ENCODE measurements around the gene SNTG2.

Gene SNTG2

GRCh38 chr2:1269812-1270211 is 319.2 kb downstream of the SNTG2 start:
- no peaks in the 10 kb centered on the region for H3K9me3 ChIP-seq (ENCODE audit: low read length)
- H3K4me1 ChIP-seq (ENCODE audit: insufficient read depth, low read length) = no peaks in the 10 kb centered on the region
- no peak overlapping the region for H3K9ac ChIP-seq (ENCODE audit: low read length)
- H3K27ac ChIP-seq (ENCODE audit: low read depth, low read length) = no peak overlapping the region
- H3K36me3 ChIP-seq (ENCODE audit: insufficient read depth, low read length) = no peaks in the 10 kb centered on the region
- no peaks in the 10 kb centered on the region for H3K27me3 ChIP-seq (ENCODE audit: control insufficient read depth in 1 of 2, insufficient read depth in 2 of 2, low read length in 2 of 2)
- H3K4me3 ChIP-seq (ENCODE audit: low read depth in 1 of 2, low read length in 2 of 2) = no peak overlapping the region

DNA sequence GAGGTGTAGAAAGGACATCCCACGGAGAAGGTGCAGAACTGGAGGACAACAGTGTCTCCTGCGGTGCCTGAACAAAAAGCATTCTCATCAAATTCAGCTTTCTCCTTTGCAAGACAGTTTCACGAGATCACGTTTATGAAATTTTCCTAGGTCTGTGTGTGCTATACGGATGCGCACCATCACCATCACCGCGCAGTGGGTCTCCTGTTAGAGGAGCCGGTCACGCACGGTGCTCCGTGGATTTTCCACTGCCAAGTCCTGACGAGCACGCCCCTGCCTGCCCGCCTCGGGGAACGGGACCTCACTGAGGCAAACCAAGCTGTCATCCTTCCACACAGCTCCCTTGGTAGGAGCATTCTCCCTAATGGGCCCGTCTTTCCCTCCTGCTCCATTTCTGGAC is 322.2 kb downstream of the SNTG2 start:
- Histone ChIP-seq H3K4me3 (ENCODE audit: low read depth in 1 of 2, low read length in 2 of 2) (no peak overlapping the region), H3K9me3 (ENCODE audit: low read length) (no peaks in the 10 kb centered on the region), H3K27me3 (ENCODE audit: control insufficient read depth in 1 of 2, insufficient read depth in 2 of 2, low read length in 2 of 2) (no peaks in the 10 kb centered on the region)

DNA sequence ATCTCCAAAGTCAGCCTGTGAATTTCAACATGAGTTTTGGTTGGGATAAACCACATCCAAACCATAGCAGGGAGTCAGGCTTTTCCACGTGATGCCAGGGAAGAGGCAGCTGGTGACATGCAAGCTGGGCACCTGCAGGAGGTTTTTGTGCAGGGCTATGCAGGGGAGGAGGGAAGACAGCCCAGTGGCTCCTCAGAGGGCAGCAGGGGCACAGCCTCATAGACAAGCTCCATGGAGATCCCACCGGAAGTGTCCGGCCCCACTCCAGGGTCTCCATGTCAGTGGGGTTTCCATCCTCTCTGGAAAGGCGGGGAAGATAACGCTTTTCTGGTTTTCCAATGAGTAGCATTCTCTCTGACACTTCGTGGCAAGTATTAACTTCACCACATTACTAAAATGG is 327.0 kb downstream of the SNTG2 start:
- Histone ChIP-seq H3K4me3 (ENCODE audit: low read depth in 1 of 2, low read length in 2 of 2) (no peak overlapping the region), H3K9ac (ENCODE audit: low read length) (no peak overlapping the region), H3K27ac (ENCODE audit: low read depth, low read length) (no peak overlapping the region), H3K9me3 (ENCODE audit: low read length) (no peaks in the 10 kb centered on the region), H3K27me3 (ENCODE audit: control insufficient read depth in 1 of 2, insufficient read depth in 2 of 2, low read length in 2 of 2) (peaks cover 0 to 4% of the 10 kb centered on the region in 2 donors), H3K36me3 (ENCODE audit: insufficient read depth, low read length) (no peaks in the 10 kb centered on the region), H3K4me1 (ENCODE audit: insufficient read depth, low read length) (no peaks in the 10 kb centered on the region)

More for the DNA sequence above, 322.2 kb downstream of the SNTG2 start:
- no peaks in the 10 kb centered on the region for H3K4me1 ChIP-seq (ENCODE audit: insufficient read depth, low read length)
- no peak overlapping the region for H3K27ac ChIP-seq (ENCODE audit: low read depth, low read length)
- H3K36me3 ChIP-seq (ENCODE audit: insufficient read depth, low read length) = no peaks in the 10 kb centered on the region
- no peak overlapping the region for H3K9ac ChIP-seq (ENCODE audit: low read length)

DNA sequence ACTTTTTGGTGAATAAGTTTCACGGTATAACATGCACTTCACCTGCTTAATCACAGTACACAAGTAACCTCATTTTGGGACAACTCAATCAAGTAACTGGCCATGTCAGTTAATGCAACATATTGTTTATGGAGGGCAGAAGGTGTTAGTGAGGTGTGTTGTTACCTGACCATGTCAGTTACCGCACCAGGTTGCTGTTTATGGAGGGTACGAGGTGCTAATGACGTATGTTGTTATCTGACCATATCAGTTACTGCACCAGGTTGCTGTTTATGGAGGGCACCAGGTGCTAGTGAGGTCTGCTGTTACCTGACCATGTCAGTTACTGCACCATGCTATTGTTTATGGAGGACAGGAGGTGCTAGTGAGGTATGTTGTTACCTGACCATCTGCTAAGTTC is 327.5 kb downstream of the SNTG2 start:
- no peaks in the 10 kb centered on the region for H3K9me3 ChIP-seq (ENCODE audit: low read length)
- H3K4me3 ChIP-seq (ENCODE audit: low read depth in 1 of 2, low read length in 2 of 2) = no peak overlapping the region
- H3K4me1 ChIP-seq (ENCODE audit: insufficient read depth, low read length) = no peaks in the 10 kb centered on the region
- H3K27me3 ChIP-seq (ENCODE audit: control insufficient read depth in 1 of 2, insufficient read depth in 2 of 2, low read length in 2 of 2) = peaks cover 0 to 4% of the 10 kb centered on the region in 2 donors
- no peak overlapping the region for H3K9ac ChIP-seq (ENCODE audit: low read length)
- no peaks in the 10 kb centered on the region for H3K36me3 ChIP-seq (ENCODE audit: insufficient read depth, low read length)
- H3K27ac ChIP-seq (ENCODE audit: low read depth, low read length) = no peak overlapping the region

GRCh38 chr2:1278861-1279260 is 328.2 kb downstream of the SNTG2 start:
- H3K4me3 ChIP-seq (ENCODE audit: low read depth in 1 of 2, low read length in 2 of 2) = no peak overlapping the region
- H3K27me3 ChIP-seq (ENCODE audit: control insufficient read depth in 1 of 2, insufficient read depth in 2 of 2, low read length in 2 of 2) = peaks cover 0 to 8% of the 10 kb centered on the region in 2 donors
- no peaks in the 10 kb centered on the region for H3K9me3 ChIP-seq (ENCODE audit: low read length)
- no peak overlapping the region for H3K9ac ChIP-seq (ENCODE audit: low read length)
- no peaks in the 10 kb centered on the region for H3K36me3 ChIP-seq (ENCODE audit: insufficient read depth, low read length)
- no peaks in the 10 kb centered on the region for H3K4me1 ChIP-seq (ENCODE audit: insufficient read depth, low read length)
- no peak overlapping the region for H3K27ac ChIP-seq (ENCODE audit: low read depth, low read length)

DNA sequence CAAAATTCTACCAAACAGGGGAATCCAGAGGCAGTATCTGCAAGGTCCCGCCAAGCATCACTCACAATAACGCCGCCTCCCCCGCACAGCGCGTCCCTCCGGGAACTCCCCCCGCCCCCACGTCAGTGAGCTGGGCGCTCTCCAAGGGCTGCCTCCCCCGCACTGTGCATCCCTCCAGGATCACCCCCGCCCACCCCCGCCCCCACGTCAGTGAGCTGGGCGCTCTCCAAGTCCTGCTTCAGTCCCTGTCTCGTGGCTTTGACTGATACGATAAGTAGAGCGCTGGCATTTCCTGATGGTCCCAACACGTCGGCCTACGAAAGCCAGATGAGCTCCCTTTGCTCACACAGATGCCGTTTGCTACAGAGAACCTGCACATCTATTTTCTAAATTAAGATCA is 331.9 kb downstream of the SNTG2 start:
- H3K4me1 ChIP-seq (ENCODE audit: insufficient read depth, low read length) = no peaks in the 10 kb centered on the region
- H3K36me3 ChIP-seq (ENCODE audit: insufficient read depth, low read length) = no peaks in the 10 kb centered on the region
- H3K27ac ChIP-seq (ENCODE audit: low read depth, low read length) = no peak overlapping the region
- no peak overlapping the region for H3K9ac ChIP-seq (ENCODE audit: low read length)
- no peak overlapping the region for H3K4me3 ChIP-seq (ENCODE audit: low read depth in 1 of 2, low read length in 2 of 2)
- no peaks in the 10 kb centered on the region for H3K9me3 ChIP-seq (ENCODE audit: low read length)
- peaks cover 0 to 8% of the 10 kb centered on the region in 2 donors for H3K27me3 ChIP-seq (ENCODE audit: control insufficient read depth in 1 of 2, insufficient read depth in 2 of 2, low read length in 2 of 2)

GRCh38 chr2:1283020-1283801 is 332.6 kb downstream of the SNTG2 start:
- Histone ChIP-seq H3K9me3 (ENCODE audit: low read length) (no peaks in the 10 kb centered on the region), H3K9ac (ENCODE audit: low read length) (no peak overlapping the region), H3K4me1 (ENCODE audit: insufficient read depth, low read length) (no peaks in the 10 kb centered on the region), H3K27ac (ENCODE audit: low read depth, low read length) (no peak overlapping the region), H3K27me3 (ENCODE audit: control insufficient read depth in 1 of 2, insufficient read depth in 2 of 2, low read length in 2 of 2) (peaks cover 0 to 8% of the 10 kb centered on the region in 2 donors), H3K36me3 (ENCODE audit: insufficient read depth, low read length) (no peaks in the 10 kb centered on the region), H3K4me3 (ENCODE audit: low read depth in 1 of 2, low read length in 2 of 2) (no peak overlapping the region)

GRCh38 chr2:1283871-1284270 is 333.2 kb downstream of the SNTG2 start:
- no peaks in the 10 kb centered on the region for H3K9me3 ChIP-seq (ENCODE audit: low read length)
- H3K4me3 ChIP-seq (ENCODE audit: low read depth in 1 of 2, low read length in 2 of 2) = no peak overlapping the region
- no peak overlapping the region for H3K27ac ChIP-seq (ENCODE audit: low read depth, low read length)
- H3K4me1 ChIP-seq (ENCODE audit: insufficient read depth, low read length) = no peaks in the 10 kb centered on the region
- no peaks in the 10 kb centered on the region for H3K36me3 ChIP-seq (ENCODE audit: insufficient read depth, low read length)
- H3K27me3 ChIP-seq (ENCODE audit: control insufficient read depth in 1 of 2, insufficient read depth in 2 of 2, low read length in 2 of 2) = peaks cover 0 to 8% of the 10 kb centered on the region in 2 donors
- no peak overlapping the region for H3K9ac ChIP-seq (ENCODE audit: low read length)

DNA sequence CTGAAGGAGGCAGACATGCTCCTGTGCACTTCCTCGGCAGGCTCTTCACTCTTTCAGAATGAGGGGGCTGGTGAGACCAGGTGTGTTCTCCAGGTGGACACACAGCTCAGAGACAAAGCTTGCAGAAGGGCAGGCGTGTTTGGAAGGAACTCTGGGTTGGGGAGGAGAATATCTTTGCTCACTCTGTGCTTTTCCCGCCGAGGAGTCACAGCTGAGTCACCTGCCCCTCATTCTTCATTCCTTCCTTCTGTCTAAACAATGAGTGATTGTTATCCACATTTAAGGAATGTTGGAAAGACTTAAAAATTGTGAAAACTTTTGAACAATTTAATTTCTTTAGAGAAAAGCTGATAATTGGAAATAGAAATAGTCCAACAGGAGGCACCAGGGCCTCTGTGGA is 336.3 kb downstream of the SNTG2 start:
- H3K27me3 ChIP-seq (ENCODE audit: control insufficient read depth in 1 of 2, insufficient read depth in 2 of 2, low read length in 2 of 2) = peaks cover 0 to 4% of the 10 kb centered on the region in 2 donors
- no peak overlapping the region for H3K27ac ChIP-seq (ENCODE audit: low read depth, low read length)

DNA sequence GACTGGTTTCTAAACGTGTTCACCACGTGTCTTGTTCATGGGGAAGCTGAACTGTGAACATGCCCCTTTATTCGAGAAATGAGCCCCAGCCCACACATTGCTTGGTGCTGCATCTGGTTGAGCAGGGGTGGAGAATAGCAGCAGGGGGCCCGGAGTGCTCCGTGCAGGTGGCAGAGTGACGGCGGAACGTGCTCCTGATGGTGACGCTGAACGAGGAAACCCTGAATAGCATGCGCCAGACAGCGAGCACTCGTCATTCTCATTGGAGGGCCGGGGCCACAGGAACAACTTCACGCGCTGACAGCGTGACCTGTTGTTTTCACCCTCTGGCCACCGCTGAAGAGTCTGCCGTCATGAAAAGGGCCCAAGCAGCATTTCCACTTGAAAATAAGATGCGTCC is 336.8 kb downstream of the SNTG2 start:
- H3K9ac ChIP-seq (ENCODE audit: low read length) = no peak overlapping the region
- H3K36me3 ChIP-seq (ENCODE audit: insufficient read depth, low read length) = no peaks in the 10 kb centered on the region
- H3K9me3 ChIP-seq (ENCODE audit: low read length) = no peaks in the 10 kb centered on the region
- H3K4me3 ChIP-seq (ENCODE audit: low read depth in 1 of 2, low read length in 2 of 2) = no peak overlapping the region
- H3K27ac ChIP-seq (ENCODE audit: low read depth, low read length) = no peak overlapping the region
- no peaks in the 10 kb centered on the region for H3K4me1 ChIP-seq (ENCODE audit: insufficient read depth, low read length)
- peaks cover 0 to 4% of the 10 kb centered on the region in 2 donors for H3K27me3 ChIP-seq (ENCODE audit: control insufficient read depth in 1 of 2, insufficient read depth in 2 of 2, low read length in 2 of 2)

More for the DNA sequence above, 336.3 kb downstream of the SNTG2 start:
- H3K36me3 ChIP-seq (ENCODE audit: insufficient read depth, low read length) = no peaks in the 10 kb centered on the region
- H3K9ac ChIP-seq (ENCODE audit: low read length) = no peak overlapping the region
- H3K4me3 ChIP-seq (ENCODE audit: low read depth in 1 of 2, low read length in 2 of 2) = no peak overlapping the region
- no peaks in the 10 kb centered on the region for H3K4me1 ChIP-seq (ENCODE audit: insufficient read depth, low read length)
- H3K9me3 ChIP-seq (ENCODE audit: low read length) = no peaks in the 10 kb centered on the region

GRCh38 chr2:1294900-1295299 is 344.3 kb downstream of the SNTG2 start:
- Histone ChIP-seq H3K27me3 (ENCODE audit: control insufficient read depth in 1 of 2, insufficient read depth in 2 of 2, low read length in 2 of 2) (no peaks in the 10 kb centered on the region), H3K4me1 (ENCODE audit: insufficient read depth, low read length) (no peaks in the 10 kb centered on the region), H3K36me3 (ENCODE audit: insufficient read depth, low read length) (no peaks in the 10 kb centered on the region), H3K27ac (ENCODE audit: low read depth, low read length) (no peak overlapping the region), H3K9me3 (ENCODE audit: low read length) (no peaks in the 10 kb centered on the region), H3K4me3 (ENCODE audit: low read depth in 1 of 2, low read length in 2 of 2) (no peak overlapping the region), H3K9ac (ENCODE audit: low read length) (no peak overlapping the region)

DNA sequence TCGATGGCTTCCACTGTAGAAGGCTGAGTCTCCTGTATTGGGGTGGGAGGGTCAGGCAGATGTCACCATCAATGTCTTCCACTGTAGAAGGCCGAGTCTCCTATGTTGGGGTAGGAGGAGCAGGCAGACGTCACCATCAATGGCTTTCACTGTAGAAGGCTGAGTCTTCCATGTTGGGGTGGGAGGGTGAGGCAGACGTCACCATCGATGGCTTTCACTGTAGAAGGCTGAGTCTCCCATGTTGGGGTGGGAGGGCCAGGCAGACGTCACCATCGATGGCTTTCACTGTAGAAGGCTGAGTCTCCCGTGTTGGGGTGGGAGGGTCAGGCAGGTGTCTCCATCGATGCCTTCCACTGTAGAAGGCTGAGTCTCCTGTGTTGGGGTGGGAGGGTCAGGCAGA is 345.1 kb downstream of the SNTG2 start:
- Histone ChIP-seq H3K27me3 (ENCODE audit: control insufficient read depth in 1 of 2, insufficient read depth in 2 of 2, low read length in 2 of 2) (no peaks in the 10 kb centered on the region), H3K4me1 (ENCODE audit: insufficient read depth, low read length) (no peaks in the 10 kb centered on the region), H3K9me3 (ENCODE audit: low read length) (no peaks in the 10 kb centered on the region), H3K4me3 (ENCODE audit: low read depth in 1 of 2, low read length in 2 of 2) (no peak overlapping the region), H3K27ac (ENCODE audit: low read depth, low read length) (no peak overlapping the region), H3K36me3 (ENCODE audit: insufficient read depth, low read length) (no peaks in the 10 kb centered on the region), H3K9ac (ENCODE audit: low read length) (no peak overlapping the region)
